Suppressor macrophage treated with lipopolysaccharide for 4 hours (primary cell): Measurements from ENCODE around the gene ABCB7.
"Not testable (repeated sequence)": the region's sequence is repeated elsewhere in the genome, so short reads cannot be mapped to it uniquely, and the experiment has no call there.

Source experiments
- DNase-seq: peaks from one replicate; pipeline ENCODE4 v3.0.0-alpha.2; 2020

Gene ABCB7

GRCh38 chrX:75086731-75087195, 69.3 kb downstream of the ABCB7 start:
- peak; percentile 2 for DNase-seq

- no peak for DNase-seq
These were observed 71.3 kb downstream of the ABCB7 start for GRCh38 chrX:75084757-75085156.

DNA sequence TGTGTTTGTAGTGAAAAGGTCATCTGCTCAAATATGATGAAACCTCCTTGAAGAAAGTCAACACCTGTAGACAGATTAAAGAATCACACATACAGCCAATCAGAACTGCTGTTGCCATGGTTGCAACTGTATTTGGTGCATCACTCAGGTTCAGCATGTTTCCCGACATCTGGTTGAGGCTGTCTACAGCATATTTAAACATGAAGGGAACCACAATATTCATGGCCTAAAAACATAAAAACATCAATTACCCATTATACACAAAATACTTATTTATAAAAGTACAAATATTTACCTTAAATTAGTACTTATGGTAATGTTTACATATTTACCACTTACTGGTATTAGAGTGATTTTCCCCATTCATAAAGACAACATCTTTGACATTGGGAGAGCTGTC, 79.7 kb downstream of the ABCB7 start:
- no peak for DNase-seq

DNA sequence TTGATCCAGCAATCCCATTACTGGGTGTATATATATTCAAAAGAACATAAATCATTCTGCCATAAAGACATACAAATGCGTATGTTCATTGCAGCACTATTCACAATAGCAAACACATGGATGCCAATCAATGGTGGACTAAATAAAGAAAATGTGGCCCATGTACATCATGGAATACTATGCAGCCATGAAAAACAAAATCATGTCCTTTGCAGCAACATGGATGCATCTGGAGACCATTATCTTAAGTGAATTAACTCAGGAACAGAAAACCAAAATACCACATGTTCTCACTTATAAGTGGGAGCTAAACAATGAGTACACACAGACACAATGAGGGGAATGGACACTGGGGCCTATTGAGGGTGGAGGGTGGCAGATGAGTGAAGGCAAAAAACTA, 81.6 kb downstream of the ABCB7 start:
- DNase-seq = no peak

- DNase-seq = no peak
These were observed 84.7 kb downstream of the ABCB7 start for GRCh38 chrX:75071334-75071733.

GRCh38 chrX:75067931-75068330, 88.2 kb downstream of the ABCB7 start:
- DNase-seq = peak; percentile 13

GRCh38 chrX:75061701-75062100, 94.4 kb downstream of the ABCB7 start:
- no peak for DNase-seq

DNA sequence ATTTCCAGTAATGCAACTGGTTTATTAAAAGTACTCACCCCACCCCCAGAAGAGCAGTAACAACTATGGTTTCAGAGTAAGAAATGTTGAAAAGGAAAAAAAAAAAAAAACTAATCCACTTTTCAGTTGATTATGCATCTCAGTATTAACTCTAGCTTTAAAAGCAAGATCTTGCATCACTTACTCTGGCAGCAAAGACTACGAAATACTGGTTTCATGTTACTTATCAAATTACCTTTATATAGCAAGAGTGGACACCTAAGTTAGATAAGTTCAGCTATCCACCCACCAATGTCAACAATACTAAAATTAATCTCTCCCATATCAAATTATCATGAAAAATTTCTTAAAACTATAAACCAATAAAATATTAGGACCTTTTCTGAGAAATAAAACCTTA, 105.0 kb downstream of the ABCB7 start:
- no peak for DNase-seq

DNA sequence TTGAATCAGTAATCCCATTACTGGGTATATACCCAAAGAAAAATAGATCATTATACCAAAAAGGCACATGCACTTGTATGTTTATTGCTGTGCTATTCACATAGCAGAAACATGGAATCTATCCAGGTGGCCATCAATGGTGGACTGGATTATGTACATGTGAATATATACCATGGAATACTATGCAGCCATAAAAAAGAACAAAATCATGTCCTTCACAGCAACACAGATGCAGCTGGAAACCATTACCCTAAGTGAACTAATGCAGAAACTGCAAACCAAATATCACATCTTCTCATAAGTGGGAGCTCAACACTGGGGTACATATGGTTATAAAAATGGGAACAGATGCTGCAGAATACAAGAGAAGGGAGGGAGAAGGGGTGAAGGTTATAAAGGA, 110.7 kb downstream of the ABCB7 start:
- no peak for DNase-seq

- DNase-seq = not testable (repeated sequence)
These were observed 111.9 kb downstream of the ABCB7 start for GRCh38 chrX:75044142-75044541.

GRCh38 chrX:75038925-75039324, 117.2 kb downstream of the ABCB7 start:
- DNase-seq = no peak
